Measurements from ENCODE around the gene ZFYVE27. TPM values are rescaled to one million over a fixed set of nuclear protein-coding genes. Genes with fewer than 3 reads are reported as not detected.

Gene ZFYVE27
- total RNA-seq, 2 experiments from 2014 or later: 23.8 to 27.3 TPM

DNA sequence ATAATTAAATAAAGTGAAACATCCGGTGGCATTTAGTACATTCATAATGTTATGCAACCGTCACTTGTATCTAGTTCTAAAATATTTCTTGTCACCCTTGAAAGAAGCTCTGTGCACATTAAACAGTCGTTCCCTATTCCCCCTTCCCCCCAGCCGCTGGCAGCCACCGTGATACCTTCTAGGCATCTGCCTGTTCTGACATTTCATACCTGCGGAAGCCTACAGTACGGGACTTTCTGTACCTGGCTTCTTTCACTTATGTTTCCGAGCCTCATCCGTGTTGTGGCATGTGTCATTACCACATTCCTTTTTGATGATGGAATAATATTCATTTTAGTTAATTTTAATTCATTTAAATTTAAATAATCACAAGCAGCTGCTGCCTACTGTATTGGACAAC, 48.8 kb downstream of the ZFYVE27 start:
- H3K27ac Mint-ChIP-seq: no peak overlapping the region
- no peaks in the 10 kb centered on the region for H3K9me3 Mint-ChIP-seq (ENCODE audit: insufficient read depth)
- DNase-seq (no peak), ATAC-seq (no peak)
- no peak overlapping the region for H3K4me3 Mint-ChIP-seq
- peaks cover 28% of the 10 kb centered on the region for H3K4me1 Mint-ChIP-seq (ENCODE audit: low read depth)
- peaks cover 2% of the 10 kb centered on the region for H3K27me3 Mint-ChIP-seq (ENCODE audit: low read depth)
- no peaks in the 10 kb centered on the region for H3K36me3 Mint-ChIP-seq (ENCODE audit: low read depth)
- POLR2A ChIA-PET: no interaction called here
- CTCF ChIA-PET: interaction anchor here (0.9 kb wide), 1 partner anchor 83 kb away, joined by 3 read pairs; no protein-coding TSS in a partner anchor

GRCh38 chr10:97788552-97789442, 51.9 kb downstream of the ZFYVE27 start:
- Mint-ChIP-seq H3K4me1 (ENCODE audit: low read depth) (peaks cover 16% of the 10 kb centered on the region), H3K9me3 (ENCODE audit: insufficient read depth) (no peaks in the 10 kb centered on the region), H3K4me3 (no peak overlapping the region), H3K27ac (no peak overlapping the region), H3K27me3 (ENCODE audit: low read depth) (peaks cover 2% of the 10 kb centered on the region), H3K36me3 (ENCODE audit: low read depth) (no peaks in the 10 kb centered on the region)
- ChIA-PET POLR2A (no interaction called here), CTCF (interaction anchor here (1.3 kb wide), 1 partner anchor 80 kb away, joined by 4 read pairs; no protein-coding TSS in a partner anchor)
- DNase-seq (no peak), ATAC-seq (no peak)

GRCh38 chr10:97789770-97790397, 53.0 kb downstream of the ZFYVE27 start:
- Mint-ChIP-seq H3K27ac (no peak overlapping the region), H3K36me3 (ENCODE audit: low read depth) (no peaks in the 10 kb centered on the region), H3K4me1 (ENCODE audit: low read depth) (peaks cover 18% of the 10 kb centered on the region), H3K4me3 (no peak overlapping the region), H3K27me3 (ENCODE audit: low read depth) (peaks cover 2% of the 10 kb centered on the region), H3K9me3 (ENCODE audit: insufficient read depth) (no peaks in the 10 kb centered on the region)
- DNase-seq (no peak), ATAC-seq (no peak)
- ChIA-PET POLR2A (no interaction called here), CTCF (interaction anchor here (1.0 to 12.6 kb wide), 4 partner anchors 9 to 79 kb away, joined by 3 to 222 read pairs (median 40); no protein-coding TSS in a partner anchor)

DNA sequence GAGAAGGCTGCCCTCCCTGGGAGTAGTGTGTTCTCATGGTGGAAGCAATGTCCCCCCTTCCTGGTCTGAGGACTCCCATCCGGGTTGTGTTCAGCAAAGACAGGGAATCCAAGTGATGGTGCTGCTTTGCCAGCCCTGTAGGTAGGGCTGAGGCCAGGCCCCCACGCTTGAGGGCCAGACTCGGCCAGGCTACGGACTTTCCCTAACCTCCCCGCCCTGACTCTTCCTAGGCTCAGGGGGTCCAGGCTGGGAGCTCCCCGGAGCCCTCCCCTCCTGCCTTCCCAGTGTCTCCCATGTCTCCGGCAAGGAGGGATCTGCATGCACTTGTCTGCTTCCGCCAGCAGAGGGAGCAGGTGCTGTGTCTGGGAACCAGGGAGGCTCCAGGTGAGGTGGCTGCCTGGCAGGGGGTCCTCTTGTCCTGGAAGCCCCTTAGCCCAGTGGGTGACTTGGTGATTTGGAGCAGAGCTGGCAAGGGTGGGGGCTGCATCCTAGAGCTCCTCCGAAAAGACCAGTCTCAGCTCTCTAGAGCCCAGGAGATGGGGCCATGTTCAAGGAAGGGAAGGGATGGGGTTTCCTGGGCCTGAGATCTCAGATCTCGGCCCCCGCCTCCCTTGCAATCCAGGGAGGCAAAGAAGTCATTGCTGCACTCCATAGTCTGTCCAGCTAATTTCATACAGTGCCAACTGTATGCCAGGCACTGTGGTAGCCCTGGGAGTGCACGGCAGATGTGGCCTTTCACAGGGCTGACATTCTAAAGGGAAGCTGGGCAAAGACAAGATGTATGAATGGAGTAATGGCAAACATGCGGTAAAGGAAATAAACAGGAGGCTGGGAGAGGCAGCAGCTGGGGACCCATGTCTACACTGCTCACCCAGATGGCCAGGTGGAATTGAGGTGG, 55.1 kb downstream of the ZFYVE27 start:
- ChIA-PET POLR2A (no interaction called here), CTCF (interaction anchor here (0.6 to 12.6 kb wide), 24 partner anchors 8 to 249 kb away, joined by 3 to 222 read pairs (median 5); partner anchors contain the start of gene GOLGA7B)
- Mint-ChIP-seq H3K36me3 (ENCODE audit: low read depth) (peaks cover 10% of the 10 kb centered on the region), H3K4me3 (no peak overlapping the region), H3K27me3 (ENCODE audit: low read depth) (peaks cover 2% of the 10 kb centered on the region), H3K4me1 (ENCODE audit: low read depth) (peaks cover 39% of the 10 kb centered on the region), H3K9me3 (ENCODE audit: insufficient read depth) (peaks cover 7% of the 10 kb centered on the region), H3K27ac (peak overlapping the region; percentile 53)
- DNase-seq (peak; percentile 81), ATAC-seq (peak; percentile 64)

GRCh38 chr10:97795886-97796285, 59.0 kb downstream of the ZFYVE27 start:
- CTCF ChIA-PET: interaction anchor here (1.0 to 12.6 kb wide), 8 partner anchors 15 to 247 kb away, joined by 3 to 222 read pairs (median 4); partner anchors contain the start of gene GOLGA7B
- POLR2A ChIA-PET: interaction anchor here (0.6 to 2.3 kb wide), 5 partner anchors 15 to 55 kb away, joined by 3 to 7 read pairs (median 4); partner anchors contain the start of gene GOLGA7B
- Mint-ChIP-seq H3K9me3 (ENCODE audit: insufficient read depth) (peaks cover 25% of the 10 kb centered on the region), H3K27me3 (ENCODE audit: low read depth) (no peaks in the 10 kb centered on the region), H3K4me3 (no peak overlapping the region), H3K36me3 (ENCODE audit: low read depth) (peaks cover 26% of the 10 kb centered on the region), H3K4me1 (ENCODE audit: low read depth) (peaks cover 50% of the 10 kb centered on the region), H3K27ac (peak overlapping the region; percentile 97)
- DNase-seq: no peak
- ATAC-seq: no peak

- ATAC-seq (peak; percentile 91), DNase-seq (peak; percentile 77)
- H3K36me3 Mint-ChIP-seq (ENCODE audit: low read depth): peaks cover 26% of the 10 kb centered on the region
- ChIA-PET CTCF (interaction anchor here (1.2 to 12.6 kb wide), 7 partner anchors 17 to 247 kb away, joined by 3 to 222 read pairs (median 5); partner anchors contain the start of gene GOLGA7B), POLR2A (interaction anchor here (0.6 to 2.3 kb wide), 5 partner anchors 15 to 53 kb away, joined by 3 to 7 read pairs (median 3); partner anchors contain the start of gene GOLGA7B)
- peaks cover 25% of the 10 kb centered on the region for H3K9me3 Mint-ChIP-seq (ENCODE audit: insufficient read depth)
- peak overlapping the region; percentile 97 for H3K27ac Mint-ChIP-seq
- peak overlapping the region; percentile 55 for H3K4me3 Mint-ChIP-seq
- no peaks in the 10 kb centered on the region for H3K27me3 Mint-ChIP-seq (ENCODE audit: low read depth)
- H3K4me1 Mint-ChIP-seq (ENCODE audit: low read depth): peaks cover 50% of the 10 kb centered on the region
These were observed 59.7 kb downstream of the ZFYVE27 start for GRCh38 chr10:97796651-97797050.

- peaks cover 25% of the 10 kb centered on the region for H3K9me3 Mint-ChIP-seq (ENCODE audit: insufficient read depth)
- ATAC-seq (no peak), DNase-seq (no peak)
- CTCF ChIA-PET: interaction anchor here (12.6 kb wide), 1 partner anchor 69 kb away, joined by 222 read pairs; no protein-coding TSS in a partner anchor
- peaks cover 36% of the 10 kb centered on the region for H3K4me1 Mint-ChIP-seq (ENCODE audit: low read depth)
- H3K4me3 Mint-ChIP-seq: no peak overlapping the region
- peaks cover 7% of the 10 kb centered on the region for H3K27me3 Mint-ChIP-seq (ENCODE audit: low read depth)
- POLR2A ChIA-PET: no interaction called here
- H3K27ac Mint-ChIP-seq: no peak overlapping the region
- peaks cover 26% of the 10 kb centered on the region for H3K36me3 Mint-ChIP-seq (ENCODE audit: low read depth)
These were observed 62.2 kb downstream of the ZFYVE27 start for GRCh38 chr10:97798958-97799610.

DNA sequence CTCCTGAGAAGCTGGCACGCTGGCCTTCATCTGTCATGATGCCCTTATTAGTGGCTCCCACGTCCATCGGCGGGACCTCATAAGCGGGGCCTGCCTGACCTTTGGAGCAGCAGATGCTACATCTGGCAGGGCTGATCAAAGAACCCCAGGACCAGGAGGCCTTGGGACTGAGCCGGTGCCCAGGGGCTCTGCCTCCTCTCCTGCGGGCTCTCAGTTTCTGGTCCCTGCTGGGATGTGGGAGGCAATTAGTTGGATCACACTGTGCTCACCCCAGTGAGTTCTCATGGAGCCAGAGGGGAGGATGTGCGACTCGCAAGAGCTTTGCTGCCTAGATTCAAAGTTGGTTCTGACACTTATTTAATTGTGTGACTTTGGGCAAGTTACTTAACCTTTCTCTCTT, 63.5 kb downstream of the ZFYVE27 start:
- CTCF ChIA-PET: interaction anchor here (0.7 to 12.6 kb wide), 2 partner anchors 8 to 68 kb away, joined by 3 to 222 read pairs; no protein-coding TSS in a partner anchor

GRCh38 chr10:97801422-97801821, 64.5 kb downstream of the ZFYVE27 start:
- Mint-ChIP-seq H3K9me3 (ENCODE audit: insufficient read depth) (peaks cover 22% of the 10 kb centered on the region), H3K27ac (no peak overlapping the region), H3K27me3 (ENCODE audit: low read depth) (peaks cover 7% of the 10 kb centered on the region), H3K4me3 (no peak overlapping the region), H3K36me3 (ENCODE audit: low read depth) (peaks cover 21% of the 10 kb centered on the region), H3K4me1 (ENCODE audit: low read depth) (peaks cover 22% of the 10 kb centered on the region)
- no peak for DNase-seq
- ATAC-seq: no peak
- ChIA-PET CTCF (interaction anchor here (12.6 kb wide), 1 partner anchor 67 kb away, joined by 222 read pairs; no protein-coding TSS in a partner anchor), POLR2A (interaction anchor here (1.2 kb wide), 1 partner anchor 29 kb away, joined by 3 read pairs; no protein-coding TSS in a partner anchor)

More for the DNA sequence above, 63.5 kb downstream of the ZFYVE27 start:
- Mint-ChIP-seq H3K27me3 (ENCODE audit: low read depth) (peaks cover 7% of the 10 kb centered on the region), H3K36me3 (ENCODE audit: low read depth) (peaks cover 23% of the 10 kb centered on the region), H3K4me3 (no peak overlapping the region), H3K4me1 (ENCODE audit: low read depth) (peaks cover 31% of the 10 kb centered on the region), H3K27ac (no peak overlapping the region), H3K9me3 (ENCODE audit: insufficient read depth) (peaks cover 25% of the 10 kb centered on the region)
- POLR2A ChIA-PET: interaction anchor here (1.2 kb wide), 1 partner anchor 28 kb away, joined by 3 read pairs; no protein-coding TSS in a partner anchor
- DNase-seq (no peak), ATAC-seq (no peak)

- Mint-ChIP-seq H3K4me1 (ENCODE audit: low read depth) (no peaks in the 10 kb centered on the region), H3K36me3 (ENCODE audit: low read depth) (no peaks in the 10 kb centered on the region), H3K27me3 (ENCODE audit: low read depth) (peaks cover 7% of the 10 kb centered on the region), H3K9me3 (ENCODE audit: insufficient read depth) (no peaks in the 10 kb centered on the region), H3K4me3 (no peak overlapping the region), H3K27ac (no peak overlapping the region)
- no peak for DNase-seq
- ChIA-PET POLR2A (no interaction called here), CTCF (no interaction called here)
- no peak for ATAC-seq
These were observed 68.4 kb downstream of the ZFYVE27 start for GRCh38 chr10:97805096-97805884.
